ENCODE results near the gene MTMR1.

MTMR1 gene

GRCh38 chrX:150692831-150693724, at the start of gene MTMR1:
Gene MTMR1 (plus strand): TSS chrX:150693396. CDS start chrX:150693531, 135 bp downstream.
- FAIRE-seq, result no peak

- FAIRE-seq, result no peak
Observed at GRCh38 chrX:150643958-150644357, 49.2 kb upstream of the MTMR1 start.

DNA sequence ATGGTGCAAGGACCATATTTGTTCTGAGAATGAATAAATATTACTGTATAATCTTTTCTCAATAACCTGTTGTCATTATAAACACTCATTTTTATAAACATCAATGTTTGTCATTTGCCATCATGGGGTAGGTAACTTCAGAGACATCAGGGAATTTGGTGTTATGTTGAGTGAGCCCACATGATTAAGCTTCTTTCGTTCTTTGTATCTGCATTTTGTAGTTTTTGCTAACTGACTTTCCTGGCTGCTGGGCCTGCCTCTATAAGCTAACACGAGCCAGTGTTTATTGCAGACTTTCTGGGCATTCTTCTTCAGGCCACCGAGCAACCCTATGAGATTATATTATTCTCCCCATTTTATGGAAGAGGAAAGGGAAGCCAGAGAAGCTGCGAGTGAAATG, 48.8 kb upstream of the MTMR1 start:
- no peak for FAIRE-seq

GRCh38 chrX:150647331-150647730, 45.9 kb upstream of the MTMR1 start:
- no peak for FAIRE-seq

- no peak for FAIRE-seq
Observed at GRCh38 chrX:150648296-150648940, 44.8 kb upstream of the MTMR1 start.

GRCh38 chrX:150649096-150649870, 43.9 kb upstream of the MTMR1 start:
- no peak for FAIRE-seq

DNA sequence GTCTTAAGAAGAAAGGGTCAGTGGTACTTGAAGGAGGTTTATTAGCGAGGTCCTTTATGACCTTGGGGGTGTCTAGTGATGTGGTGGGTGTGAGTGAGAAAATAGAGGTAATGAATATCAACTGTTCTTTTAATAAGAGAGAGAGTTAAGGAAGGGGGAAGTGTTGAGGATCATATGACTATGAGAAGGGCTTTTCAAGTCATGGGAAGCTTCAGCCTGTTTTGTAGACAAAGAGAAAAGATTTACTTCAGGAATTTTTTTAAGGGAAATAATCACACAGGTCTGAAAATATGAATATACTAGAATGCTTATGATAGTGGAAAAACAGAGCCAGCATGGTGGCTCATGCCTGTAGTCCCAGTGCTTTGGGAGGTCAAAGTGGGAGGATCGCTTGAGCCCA, 41.3 kb upstream of the MTMR1 start:
- no peak for FAIRE-seq

DNA sequence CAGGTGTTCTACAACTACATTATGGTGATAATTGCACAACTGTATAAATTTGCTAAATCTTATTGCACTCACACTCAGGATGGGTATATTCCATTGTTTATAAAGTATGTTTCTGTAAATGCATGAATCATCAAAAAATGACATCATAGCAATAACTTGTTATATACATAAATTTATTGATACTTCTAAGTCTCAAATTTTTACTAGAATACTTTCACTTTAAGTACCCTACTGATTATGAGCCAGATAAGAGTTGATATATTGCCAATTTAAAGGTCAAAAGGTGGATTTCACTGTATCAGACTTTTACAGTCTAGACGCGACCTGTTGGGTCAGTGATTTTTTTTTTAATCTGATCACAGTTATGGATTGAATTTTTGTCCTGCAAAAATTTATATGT, 37.4 kb upstream of the MTMR1 start:
- FAIRE-seq, result no peak

DNA sequence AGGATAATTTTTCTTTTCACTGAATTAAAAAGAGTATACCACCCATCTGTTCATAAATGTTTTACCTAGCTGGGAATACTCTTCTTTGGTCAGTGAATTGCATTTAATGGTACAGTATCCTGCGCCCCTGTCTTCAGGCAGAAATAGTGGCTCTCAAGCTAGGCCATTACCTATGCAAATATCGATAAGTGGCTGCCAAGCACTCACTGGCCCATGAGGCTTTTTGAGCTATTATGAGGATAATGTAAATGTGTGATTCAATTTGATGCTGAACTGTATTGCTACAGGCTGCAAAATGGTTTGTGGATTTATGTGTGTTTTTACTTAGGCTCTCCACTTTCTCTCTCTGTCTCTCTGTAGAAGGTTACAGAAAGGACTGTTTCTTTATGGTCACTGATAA, 30.1 kb upstream of the MTMR1 start:
- no peak for FAIRE-seq

GRCh38 chrX:150664290-150664689, 28.9 kb upstream of the MTMR1 start:
- no peak for FAIRE-seq

DNA sequence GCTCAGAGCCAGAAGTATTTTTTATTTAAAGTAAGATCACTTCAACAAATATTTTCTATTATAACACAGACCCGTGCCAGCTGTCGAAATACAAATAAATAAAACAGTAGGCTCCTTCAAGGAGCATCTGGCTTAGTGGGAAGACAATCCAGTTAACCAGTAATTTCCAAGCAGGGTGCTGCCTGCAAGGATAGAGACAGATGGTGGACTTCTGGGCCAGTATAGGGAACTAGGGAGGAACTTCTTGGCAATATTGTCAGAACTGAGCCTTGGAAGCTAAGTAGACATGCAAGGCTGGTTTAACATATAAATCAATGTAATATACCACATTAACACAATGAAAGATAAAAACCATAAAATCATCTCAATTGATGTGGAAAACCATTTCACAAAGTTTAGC, 17.0 kb upstream of the MTMR1 start:
- no peak for FAIRE-seq

- no peak for FAIRE-seq
Observed at GRCh38 chrX:150680974-150681373, 12.2 kb upstream of the MTMR1 start.

DNA sequence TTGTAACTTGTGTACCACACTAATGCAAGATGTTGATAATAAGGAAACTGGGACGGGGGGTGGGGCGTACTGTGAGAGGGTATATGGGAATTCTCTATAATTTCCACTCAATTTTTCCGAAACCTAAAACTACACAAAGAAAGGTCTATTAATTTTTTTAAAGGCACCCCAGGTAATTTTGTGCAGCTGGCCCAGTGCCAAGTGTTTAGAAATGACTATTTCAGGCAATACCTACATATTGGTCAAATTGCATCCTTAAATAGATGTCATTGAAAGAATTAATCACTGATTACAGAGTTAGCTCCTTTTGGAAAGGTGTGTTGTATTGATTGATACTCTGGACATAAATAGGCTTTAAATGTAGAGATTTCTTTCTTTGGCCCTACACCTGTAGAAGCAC, 10.1 kb upstream of the MTMR1 start:
- FAIRE-seq, result no peak

DNA sequence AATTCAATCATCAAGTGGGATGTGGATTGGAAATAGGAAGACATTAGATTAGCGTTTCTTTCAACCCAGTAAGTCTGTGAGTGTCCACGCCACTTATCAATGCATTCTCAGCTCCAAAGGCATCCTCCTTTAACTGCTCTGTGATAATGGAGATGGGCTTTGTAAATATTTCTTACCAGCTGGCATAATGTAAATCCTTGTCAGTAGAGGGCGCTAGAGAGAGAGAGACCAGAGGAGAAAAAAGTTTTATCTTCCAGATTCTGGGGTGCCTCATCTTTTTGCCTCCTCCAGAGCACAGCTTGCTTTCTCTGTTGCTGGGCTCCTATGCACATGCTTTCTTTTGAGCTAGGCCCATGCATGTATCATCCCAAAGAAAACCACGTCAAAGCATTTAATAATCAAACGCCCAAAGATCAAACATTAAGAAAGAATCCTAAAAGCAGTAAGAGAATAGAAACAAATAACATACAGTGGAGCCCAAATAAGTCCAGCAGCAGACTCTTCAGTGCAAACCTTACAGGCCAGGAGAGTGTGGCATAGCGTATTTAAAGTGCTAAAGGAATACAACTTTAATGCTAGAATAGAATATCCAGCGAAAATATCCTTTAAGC, 9.6 kb upstream of the MTMR1 start:
- FAIRE-seq, result no peak

DNA sequence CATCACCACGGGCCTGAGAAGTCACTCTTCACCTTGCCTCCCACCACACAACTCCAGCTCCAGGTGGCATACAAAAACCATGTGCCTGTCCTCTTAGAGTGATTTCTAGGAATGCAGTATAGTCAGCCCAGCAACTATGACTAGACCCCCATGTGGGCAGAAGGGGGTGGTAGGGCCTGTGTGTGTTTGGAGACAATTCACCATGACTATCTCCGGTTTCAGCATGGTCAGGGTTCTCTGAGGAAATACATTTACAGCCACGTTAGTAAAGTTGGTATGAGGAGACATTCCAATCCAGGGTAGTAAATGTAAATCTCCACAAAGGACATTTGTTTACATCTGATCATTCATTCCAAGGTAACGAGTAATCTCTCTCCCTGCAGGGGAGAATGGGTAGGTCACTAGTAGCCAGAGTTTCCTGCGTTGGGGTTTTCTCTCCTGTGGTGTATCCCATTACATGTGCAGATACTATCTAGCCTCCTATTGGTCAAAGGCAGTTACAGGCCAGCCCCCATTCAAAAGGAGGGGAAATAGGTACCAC, 4.2 kb upstream of the MTMR1 start:
- FAIRE-seq, result no peak

- no peak for FAIRE-seq
Observed at GRCh38 chrX:150690126-150690525, 3.1 kb upstream of the MTMR1 start.

GRCh38 chrX:150692296-150692695, 900 bp upstream of the MTMR1 start:
- no peak for FAIRE-seq

DNA sequence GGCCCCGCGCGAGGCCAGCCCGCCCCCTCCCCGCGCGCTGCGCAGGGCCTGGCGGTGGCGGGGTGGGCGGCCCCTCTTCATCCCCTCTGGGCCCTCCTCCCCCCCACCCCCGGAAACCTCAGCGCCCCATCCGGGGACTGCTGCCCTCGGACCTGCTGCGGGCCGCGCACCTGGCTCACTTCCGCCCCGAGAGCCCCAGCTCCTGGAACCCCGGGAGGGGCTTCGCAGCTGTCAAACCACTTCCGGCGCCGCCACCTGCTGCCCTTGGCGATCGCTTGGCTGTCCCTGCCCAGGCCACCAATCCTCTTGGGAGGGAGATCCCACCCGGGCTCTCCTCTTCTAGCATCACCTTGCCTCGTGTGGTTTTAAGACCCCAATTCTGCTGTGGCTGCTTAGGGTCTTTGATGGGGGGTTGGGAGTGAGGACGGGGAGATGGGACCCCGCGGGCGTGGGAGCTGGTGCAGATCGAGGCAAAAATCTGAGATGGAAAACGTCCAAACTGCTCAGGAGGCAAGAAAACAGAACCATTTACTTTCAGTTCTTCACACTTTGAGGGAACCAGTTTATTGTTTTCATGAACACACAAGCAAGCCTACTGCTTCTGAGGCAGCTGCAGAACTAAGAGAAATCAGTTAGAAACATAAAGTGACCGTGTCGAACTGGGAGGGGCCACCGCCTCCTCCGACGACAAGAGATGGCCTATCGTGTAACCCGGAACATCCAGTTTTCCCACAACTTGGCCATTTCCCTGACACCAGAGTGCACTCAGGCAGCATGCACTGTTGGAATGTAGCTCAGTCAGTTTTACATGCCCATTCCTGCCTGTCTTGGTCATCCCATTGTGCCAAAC, 754 bp downstream of the MTMR1 start:
- FAIRE-seq, result no peak

DNA sequence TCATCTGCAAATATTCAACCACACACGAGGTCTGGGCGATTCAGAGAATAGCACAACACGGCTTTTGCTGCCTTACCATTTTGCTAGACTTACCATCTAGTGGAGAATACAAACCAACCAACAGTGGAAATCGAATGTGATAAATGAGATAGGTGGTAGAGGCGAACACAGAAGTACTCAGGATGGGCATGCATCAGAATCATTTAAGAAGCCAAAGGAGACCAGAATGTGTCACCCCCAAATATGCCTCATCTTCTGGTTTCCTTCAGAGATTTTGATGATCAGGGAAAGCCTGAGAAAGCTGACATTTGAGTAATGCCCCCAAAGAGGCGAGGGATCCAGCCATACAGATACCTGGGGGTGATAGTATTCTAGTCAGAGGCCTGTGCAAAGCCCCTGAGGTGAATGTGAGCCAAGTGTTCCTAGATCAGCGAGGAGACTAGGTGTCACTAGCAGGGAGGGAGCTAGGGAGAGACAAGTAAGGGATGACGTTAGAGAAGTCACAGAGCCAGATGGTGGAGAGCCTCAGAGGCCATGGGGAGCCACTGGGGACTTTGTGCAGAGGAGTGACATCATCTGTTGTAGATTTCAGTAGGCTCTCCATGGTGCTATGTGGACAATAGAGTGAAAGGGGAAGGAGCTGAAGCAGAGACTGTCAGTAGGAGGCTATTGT, 1.7 kb downstream of the MTMR1 start:
- FAIRE-seq, result no peak

DNA sequence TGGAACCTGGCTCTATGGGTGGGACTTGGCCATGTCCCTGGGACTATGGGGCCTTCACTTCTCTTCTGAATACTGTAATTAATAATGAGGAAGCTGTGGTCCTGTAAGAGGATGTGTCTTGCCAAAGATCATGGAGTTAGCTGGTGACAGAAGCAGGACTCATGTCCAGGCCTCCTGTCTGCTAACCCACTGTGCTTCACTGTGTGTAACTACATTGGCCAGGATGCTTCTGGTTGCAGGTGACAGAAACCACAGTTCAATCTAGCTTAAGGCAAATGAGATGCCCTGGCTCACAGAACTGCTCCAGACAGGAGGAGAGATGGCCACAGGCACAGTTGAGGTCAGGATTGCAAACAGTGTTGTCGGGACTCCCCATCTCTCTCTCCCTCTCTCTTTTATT, 3.1 kb downstream of the MTMR1 start:
- FAIRE-seq, result no peak

DNA sequence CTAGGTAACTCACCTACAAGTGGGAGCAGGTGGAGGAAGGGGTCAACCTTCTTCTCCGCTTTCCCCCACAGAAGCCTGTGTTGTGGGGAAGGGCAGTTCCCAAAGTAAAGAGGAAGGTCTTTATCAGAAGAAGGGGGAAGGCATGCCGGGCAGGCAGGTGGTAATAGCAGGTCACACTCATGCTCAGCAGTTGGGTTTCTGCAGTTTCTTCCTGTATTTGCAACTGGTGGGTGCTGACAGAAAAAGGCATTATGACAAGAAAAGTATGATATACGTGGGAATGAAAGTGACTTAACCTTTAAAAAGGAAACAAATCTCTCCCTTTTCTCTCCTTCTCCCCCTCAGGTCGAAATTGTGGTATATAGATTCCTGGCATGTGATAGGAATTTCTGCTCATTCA, 3.7 kb downstream of the MTMR1 start:
- no peak for FAIRE-seq
